HG03064 (cell line): Measurements from ENCODE around the gene SLC2A10.

Experiments
- ATAC-seq: cut with Tn5 transposase; IDR thresholded peaks from one replicate; pipeline ENCODE4 v1.9.1; 2021; ENCODE audit warnings: low read depth; ENCODE audit not compliant: unreplicated experiment

SLC2A10 gene

DNA sequence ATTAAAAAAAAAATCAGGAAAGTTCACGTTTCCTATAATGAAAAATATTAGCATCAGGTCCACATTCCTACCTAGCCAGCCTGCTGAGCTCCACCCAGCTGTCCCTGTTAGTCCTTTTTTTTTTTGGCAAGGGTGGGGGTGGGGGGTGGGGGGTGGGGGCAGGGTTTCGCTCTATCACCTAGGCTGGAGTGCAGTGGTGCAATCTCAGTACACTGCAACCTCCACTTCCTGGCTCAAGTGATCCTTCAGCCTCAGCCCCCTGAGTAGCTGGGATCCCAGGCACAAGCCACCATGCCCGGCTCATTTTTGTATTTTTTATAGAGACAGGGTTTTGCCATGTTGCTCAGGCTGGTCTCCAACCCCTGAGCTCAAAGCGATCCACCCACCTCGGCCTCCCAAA, 7.5 kb upstream of the SLC2A10 start:
- no peak for ATAC-seq

DNA sequence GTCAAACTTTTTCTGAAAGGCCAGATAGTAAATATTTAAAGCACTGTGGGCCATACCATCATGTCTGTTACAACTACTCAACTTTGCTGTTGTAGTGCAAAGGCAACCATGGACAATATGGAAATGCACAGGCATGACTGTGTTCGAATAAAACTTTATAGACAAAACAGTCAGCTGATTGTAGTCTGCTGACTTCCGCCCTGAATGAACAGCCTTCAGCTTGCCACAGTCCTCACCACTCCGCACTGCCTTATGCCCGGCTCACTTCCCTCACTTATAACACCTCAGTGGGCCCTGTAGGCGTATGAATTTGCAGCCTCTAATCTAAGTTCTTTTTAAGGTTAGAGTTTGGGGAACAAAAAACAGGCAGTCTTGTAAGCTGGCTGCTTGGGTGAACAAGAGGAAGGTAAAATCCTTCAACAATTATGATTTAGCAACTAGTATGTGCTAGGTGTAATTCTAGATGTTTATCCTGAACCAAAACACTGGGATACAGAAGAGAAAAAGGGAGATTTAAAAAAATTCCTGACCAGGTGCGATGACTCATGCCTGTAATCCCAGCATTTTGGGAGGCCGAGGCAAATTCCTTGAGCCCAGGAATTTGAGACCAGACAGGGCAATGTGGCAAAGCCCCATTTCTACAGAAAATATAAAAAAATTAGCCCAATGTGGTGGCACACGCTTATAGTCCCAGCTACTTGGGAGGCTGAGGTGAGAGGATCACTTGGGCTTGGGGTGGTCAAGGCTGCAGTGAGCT, 6.8 kb upstream of the SLC2A10 start:
- ATAC-seq, result no peak

DNA sequence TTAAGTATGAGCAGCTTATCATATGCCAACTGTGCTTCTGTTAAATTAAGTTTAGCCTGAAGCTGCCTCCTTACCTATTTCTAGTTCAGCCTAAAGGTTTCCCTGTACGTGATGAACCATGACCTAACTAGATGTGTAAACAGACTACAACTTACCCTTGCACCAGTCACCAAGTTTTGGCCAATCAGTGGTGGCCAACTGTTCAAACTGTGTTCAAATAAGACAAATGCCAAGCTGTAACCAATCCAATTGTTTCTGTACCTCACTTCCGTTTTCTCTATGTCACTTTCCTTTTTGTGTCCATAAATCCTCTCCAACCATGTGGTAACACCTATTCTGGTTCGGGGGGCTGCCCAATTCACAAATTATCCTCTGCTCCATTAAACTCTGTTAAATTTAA, 6.0 kb upstream of the SLC2A10 start:
- ATAC-seq, result no peak

DNA sequence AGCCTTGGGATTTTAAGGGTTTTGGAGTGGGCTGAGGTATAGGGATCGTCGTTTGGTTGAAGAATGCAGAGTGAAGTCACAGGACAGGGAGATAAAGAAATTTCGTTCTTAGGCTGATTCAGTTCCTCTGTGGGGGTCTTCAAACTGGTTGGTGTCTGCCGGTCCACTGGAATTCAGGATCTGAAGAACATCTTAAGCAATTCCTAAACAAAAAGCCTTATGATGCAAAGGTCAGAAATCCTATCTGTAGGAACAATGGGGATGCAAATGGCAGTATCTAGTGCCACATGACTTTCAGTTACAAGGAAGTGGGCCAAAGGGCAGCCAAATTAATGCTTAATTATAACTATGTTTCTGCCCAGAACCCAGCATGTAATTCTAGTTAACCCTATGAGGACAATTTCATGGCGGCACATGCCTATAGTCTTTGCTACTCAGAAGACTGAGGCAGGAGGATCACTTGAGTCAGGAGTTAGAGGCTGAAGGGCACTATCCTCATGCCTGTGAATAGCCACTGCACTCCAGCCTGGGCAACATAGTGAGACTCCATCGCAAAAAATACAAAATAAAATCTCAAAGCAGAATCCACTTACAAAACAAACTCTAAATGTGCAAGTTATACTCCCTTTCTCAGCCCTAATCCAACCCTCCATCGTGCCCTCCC, 4.6 kb upstream of the SLC2A10 start:
- ATAC-seq, result no peak

DNA sequence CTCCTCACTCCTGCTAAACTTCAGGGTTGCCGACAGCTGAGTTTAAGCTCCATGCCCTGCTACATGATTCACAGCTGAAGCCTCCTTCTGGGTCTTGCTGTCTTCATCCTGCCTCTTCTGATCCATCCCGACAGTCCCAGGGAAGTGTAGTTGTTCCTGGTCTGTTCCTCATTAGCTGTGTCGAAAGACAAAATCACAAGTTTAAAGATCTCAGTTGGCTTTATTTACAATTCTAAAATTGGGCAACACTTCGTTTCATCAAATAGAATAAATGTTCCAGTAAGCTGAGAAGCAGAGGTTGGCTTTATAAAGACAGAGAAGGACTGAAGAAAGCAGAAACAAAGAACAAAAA, 4.1 kb upstream of the SLC2A10 start:
- ATAC-seq, result no peak

DNA sequence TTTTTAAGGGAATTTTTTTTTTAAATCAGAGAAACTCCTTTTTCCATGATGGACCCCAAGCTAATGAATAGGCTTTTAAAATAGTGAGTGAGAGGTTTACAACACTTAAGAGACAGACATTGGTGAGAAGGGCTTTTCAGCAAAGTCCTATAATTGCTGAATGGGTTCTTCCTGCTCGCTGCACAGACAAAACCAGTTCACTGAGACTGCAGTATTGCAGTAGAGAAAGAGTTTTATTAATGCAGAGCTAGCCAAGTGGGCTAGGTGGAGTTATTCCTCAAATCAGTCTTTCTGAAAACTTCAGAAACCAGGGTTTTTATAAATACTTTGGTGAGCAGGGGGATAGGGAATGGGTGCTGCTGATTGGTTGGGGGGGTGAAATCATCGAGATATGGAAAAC, 3.2 kb upstream of the SLC2A10 start:
- ATAC-seq, result no peak

DNA sequence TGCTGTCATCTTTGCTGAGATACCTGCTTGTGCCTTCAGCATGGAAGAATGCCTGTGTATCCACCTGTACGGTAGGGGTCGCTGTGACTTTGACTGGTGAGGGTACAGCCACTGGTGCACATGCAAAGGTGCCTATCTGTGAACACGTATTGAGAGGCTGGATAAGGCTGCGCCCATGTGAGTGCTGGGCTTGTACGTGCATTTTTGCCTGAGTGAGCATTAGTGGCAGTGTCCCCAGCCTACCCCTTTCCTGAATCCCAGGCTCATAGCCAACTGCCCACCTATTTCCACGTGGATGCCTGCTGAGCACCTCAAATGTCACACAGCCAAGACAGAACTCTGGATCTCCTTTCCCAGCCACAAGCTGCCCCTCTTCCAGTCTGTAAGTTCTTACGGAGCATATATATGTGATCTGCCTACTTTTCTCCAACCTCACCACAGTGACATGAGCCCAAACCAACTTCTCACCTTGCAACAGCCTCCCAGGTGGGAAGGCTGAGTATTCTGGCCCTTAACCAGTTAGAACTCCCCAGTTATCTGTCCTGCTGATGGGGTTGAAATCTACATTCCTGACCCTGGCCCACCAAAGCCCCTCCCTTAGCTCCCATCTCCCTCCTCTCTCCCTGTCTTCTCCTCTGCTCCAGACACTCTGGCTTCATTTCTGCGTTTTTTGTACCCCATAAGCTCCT, 1.1 kb upstream of the SLC2A10 start:
- no peak for ATAC-seq

DNA sequence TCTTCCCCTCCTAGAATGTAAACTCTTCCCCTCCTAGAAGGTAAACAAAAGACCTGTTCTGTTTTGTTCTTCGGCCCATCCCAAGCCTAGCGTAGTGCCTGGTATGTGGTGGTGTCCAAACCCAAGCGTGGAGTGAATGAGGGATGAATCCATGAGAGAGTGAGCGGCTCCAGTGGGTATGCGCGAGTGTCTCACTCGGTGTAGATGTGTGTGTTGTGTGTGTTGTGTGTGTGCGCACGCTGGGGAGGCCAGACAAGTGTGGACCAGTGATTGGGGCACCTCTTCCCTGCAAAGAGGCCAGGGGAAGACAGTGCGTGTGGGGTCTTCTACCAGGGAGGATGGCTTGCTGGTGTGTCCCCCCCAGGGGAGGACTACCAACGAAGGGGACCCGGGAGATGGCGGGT, 392 bp upstream of the SLC2A10 start:
- ATAC-seq, result no peak

DNA sequence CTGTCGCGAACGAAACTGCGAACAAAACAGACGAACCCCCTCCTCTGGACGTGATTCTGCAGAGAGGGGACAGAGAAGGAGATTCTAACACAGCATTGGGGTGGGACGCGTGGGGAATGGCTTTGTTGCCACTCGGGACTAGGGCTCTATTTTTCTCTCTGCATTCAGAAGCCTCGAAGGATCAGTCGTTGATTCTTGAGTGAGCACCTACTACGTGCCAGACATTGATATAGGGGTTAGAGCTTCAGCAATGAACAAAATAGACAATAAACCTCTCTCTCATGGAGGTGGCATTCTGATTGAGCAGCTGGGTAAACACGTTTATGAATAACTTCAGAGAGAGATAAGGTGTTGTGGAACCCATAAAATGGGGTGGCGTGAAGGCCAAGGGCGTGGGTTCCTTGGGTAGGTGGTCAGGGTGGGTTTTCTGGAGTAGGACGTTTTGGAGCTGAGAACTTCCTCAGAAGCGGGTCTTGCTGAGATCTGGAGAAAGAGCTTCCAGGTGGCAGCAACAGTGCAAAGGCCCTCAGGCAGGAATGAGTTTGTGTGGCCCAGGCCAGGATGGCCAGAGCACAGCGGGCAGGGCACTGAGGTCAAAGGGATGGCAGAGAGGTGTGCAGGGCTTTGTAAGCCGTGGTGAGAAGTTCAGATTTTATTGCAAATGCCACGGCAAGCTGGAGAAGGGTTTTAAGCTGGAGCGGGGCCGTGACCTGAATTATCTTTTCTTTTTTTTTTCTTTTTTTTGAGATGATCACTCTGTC, 884 bp downstream of the SLC2A10 start:
- ATAC-seq, result no peak

DNA sequence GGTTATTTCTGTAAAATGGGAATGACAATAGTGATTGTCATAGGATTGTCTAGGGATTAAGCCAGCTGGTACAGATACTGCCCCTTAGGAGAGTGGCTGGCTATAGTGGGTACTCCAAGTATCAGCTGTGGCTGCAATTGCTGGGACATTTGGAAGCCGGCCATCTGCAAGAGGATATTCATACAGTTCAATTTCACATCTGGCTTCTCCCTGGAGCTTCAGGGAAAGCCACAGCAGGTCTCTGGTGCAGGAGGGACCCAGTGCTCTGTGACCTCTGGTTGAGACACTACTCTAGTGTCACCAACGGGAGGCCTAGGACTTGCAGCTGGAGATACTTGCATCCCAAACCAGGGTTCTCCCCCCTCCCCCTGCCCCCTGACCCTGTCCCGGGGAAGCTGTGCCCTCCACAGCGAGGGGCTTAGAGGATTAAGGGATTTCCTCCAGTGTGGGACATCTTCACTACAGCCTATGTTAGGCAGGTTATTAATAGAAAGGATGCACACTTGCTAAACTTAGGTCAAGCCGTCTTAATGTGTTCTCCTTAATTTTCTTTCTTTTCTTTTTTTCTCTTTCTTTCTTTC, 2.7 kb downstream of the SLC2A10 start:
- no peak for ATAC-seq

DNA sequence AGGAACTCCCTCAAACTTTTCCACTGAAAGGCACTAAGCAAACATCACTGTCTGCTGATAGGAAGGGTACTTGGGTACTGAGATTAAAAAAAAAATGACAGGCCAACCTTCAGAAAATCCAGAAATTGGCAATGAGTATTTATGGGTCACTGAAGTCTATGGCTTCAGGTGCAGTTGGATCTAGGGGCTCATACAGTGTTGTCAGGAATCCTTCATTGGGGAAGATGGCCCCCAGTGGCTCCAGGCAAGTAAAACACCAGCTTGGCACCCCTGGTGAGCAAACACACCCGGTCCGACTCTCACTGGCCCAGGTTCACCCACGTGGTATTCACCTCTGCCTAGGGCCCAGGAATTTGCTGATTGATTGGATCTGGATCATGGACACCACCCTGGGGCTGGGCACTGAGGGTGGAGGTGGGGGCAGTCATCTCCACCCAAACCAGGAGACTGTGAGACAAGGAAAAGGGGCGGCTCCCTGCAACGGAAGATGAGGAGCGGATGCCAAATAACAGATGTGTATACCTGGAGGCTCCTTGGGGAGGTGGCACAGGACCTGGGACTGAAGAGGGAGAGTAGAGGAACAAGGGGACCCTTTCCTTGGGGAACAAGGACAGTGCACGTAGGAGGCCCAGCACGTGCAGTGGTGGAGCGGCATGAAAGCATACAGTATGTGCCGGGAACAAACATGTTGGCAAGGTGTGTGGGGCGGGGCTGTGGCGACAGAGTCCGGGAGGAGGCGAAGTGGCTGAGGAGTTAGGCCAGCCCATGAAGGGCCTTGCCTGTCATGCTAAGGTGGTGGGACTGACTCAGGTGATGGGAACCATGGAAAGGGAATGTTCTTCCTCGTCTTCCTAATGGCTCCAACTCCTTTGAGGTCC, 4.7 kb downstream of the SLC2A10 start:
- no peak for ATAC-seq

DNA sequence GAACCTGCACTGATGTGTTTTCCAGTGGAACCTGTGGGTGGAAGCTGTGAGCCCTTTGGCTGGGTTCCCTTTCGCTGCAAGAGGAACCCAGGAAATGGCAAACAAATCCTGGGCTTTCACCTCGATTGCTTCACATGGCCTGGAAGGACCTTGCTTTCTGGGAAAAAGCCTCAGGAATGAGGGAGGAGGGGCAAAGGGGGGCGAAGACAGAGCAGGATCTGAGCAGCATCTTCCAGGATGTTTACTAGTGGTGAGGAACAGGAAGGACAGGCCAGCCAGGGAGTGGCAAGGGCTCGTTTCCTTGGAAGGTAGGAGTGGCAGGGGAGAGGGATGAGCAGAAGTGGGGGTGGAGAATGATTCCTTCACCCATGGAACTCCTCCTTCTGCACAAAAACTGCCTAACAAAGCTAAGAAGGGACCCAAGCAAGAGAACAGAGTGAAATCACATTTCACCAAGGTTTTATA, 5.9 kb downstream of the SLC2A10 start:
- ATAC-seq, result no peak

DNA sequence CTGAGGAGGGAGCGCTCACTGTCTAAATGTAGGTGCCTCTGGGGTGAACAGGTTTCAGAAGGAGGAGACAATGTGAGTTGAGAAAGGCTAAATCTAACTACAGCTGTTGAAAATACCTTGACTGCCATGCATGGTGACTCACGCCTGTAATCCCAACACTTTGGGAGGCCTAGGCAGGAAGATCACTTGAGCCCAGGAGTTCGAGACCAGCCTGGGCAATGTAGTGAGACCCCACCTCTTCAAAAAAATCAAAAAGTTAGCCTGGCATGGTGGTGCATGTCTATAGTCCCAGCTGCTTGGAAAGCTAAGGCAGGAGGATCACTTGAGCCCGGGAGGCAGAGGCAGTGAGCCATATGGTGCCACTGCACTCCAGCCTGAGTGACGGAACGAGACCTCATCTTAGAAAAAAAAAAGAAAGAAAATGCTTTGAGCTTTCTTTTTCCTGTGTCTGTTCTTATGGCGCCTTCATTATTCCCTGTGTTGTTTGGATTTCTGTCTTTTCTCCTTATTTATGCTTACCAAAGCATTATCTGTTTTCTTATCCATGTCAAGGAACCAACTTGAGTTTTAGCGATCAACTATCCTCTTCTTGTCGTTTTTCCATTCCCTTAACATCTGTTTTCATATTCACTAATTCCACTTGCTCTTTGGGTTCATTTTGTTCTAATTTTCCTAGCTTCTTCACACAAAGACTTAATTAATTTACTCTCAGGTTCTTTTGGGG, 8.5 kb downstream of the SLC2A10 start:
- no peak for ATAC-seq

DNA sequence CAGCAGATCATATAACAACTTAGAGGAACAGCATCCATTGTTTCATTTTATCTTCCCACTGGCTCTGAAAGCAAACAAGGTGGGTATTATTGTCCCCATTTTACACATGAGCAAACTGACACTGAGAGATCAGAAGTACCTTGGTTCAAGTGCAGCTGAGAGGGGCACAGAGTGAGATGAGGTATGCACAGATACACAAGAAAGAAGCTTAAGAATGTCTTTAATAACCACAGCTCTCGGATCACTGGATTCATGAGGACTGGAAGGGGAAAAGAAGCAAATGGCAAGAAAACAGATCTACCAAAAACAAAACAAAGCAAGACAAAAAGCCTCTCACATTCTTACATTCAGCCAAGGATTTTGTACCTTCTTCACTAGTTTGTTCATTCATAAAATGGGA, 10.6 kb downstream of the SLC2A10 start:
- no peak for ATAC-seq

DNA sequence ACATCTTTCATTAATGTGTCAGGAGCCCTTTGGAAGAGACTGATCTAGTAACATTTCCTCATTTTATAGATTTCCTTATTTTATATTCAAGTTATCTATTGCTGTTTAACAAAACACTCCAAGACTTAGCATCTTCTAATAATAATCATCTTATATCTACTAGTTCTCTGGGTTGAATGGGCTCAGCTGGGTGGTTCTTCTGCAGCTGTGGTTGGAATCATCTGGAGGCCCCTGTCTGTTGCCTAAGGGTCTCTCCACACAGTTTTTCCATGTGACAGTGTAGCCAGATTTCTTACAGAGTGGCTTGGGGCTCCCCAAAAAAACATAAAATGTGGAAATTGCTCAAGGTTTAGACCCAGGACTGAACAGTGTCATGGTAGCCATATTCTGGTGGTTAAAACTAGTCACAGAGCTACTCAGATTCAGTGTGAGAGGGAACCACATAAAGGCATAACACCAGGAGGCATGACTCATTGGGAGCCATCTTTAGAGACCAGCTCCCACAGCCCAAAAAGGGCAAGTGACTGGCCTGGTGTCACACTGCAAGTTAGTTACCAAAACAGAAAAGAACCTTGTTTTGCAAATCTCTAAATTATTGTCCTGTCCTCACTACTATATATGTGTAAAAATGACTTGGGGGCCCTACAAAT, 11.5 kb downstream of the SLC2A10 start:
- no peak for ATAC-seq

DNA sequence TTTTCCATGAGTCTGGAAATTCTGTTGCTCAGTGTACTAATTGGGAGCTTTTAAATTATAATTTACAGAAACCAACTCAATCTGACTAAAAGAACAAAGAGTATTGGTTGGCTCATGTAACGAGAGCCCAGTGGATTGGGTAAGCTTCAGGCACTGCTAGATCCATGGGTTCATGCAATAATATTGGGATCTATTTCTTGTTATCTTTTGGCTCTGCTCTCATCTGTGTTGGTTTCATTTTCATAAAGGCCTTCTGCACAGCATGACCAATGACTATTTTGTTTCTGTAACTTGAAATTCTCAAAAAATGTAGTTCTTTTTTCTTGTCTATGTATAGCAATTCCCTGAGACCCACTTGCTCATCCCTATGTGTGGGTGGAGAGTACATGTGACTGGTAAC, 12.0 kb downstream of the SLC2A10 start:
- ATAC-seq, result no peak

DNA sequence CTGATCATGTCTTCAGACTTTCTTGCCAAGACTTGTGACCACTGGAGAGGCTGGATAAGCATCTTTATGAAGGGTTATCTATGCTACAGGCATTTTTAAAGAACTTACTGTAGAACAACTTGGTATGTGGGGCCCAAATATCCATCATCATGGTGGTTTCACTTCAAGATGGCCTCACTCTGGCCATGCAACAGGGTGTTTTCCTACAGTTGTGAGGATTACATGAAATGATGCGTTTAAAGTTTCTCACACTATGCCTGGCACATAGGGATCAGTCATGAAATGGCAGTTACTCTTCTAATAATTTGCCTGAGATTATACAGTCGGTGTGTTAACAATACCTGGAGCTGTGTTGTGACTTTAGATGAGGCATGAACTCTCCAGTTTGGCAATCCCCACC, 13.0 kb downstream of the SLC2A10 start:
- ATAC-seq, result no peak

DNA sequence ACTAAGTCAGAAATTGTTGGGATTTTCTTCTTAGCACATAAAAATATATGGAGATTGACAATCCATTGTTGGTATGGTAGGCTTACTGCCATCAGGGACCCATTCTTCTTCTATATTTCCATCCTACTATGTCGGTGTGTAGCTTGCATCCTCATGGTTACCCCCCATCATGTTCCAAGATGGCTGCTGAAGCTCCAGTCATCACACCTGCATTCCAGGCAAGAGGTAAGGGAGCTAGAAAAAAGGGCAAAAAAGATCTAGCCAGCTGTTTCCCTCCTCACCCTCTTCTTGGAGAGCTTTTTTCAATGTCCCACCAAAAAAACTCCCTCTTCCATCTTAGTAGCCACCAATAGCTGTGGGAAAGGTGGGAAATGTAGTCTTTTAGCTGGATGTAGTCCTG, 13.6 kb downstream of the SLC2A10 start:
- ATAC-seq, result no peak
